ELF-1 (cell line): ENCODE data around the gene BLVRB.
"Not testable (repeated sequence)": the region's sequence is repeated elsewhere in the genome, so short reads cannot be mapped to it uniquely, and the experiment has no call there.

Experiments
- DNase-seq: peaks from one replicate; pipeline ENCODE4 v3.0.0-alpha.2; 2016; ENCODE audit warnings: low read depth, low spot score

The BLVRB gene

DNA sequence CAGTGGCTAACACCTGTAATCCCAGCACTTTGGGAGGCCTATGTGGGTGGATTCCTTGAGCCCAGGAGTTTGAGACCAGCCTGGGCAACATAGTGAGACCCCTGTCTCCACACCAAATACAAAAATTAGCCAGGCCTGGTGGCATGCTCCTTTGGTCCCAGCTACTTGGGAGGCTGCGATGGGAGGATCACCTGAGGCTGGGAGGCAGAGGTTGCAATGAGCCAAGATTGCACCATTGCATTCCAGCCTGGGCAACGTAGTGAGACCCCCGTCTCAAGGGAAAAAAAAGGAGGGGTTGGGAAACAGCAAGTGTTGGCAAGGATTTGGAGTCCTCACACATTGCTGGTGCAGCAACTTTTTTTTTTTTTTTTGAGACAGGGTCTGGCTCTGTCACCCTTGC, 20.5 kb upstream of the BLVRB start:
- no peak for DNase-seq

DNA sequence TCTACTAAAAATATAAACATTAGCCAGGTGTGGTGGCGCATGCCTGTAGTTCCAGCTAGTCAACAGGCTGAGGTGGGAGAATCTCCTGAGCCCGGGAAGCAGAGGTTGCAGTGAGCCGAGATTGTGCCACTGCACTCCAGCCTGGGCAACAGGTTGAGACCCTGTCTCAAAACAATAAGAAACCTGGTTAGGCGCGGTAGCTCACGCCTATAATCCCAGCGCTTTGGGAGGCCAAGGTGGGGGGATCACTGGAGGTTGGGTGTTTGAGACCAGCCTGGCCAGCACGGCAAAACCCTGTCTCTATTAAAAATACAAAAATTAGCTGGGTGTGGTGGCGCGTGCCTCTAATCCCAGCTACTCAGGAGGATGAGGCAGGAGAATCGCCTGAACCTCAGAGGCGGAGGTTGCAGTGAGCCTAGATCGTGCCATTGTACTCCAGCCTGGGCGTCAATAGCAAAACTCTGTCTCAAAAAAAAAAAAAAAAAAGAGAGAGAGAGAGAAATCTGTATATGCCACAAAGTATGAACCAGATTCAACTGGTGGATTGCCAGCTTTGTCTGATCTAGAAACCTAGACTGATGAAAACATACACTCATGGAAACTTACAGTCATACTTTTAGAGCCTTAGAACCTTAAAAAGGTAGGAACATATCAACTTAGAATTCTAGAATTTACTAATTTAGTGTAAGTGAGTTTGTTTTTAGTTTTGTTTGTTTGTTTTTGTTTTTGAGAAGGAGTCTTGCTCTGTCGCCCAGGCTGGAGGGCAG, 10.5 kb upstream of the BLVRB start:
- DNase-seq = not testable (repeated sequence)

- no peak for DNase-seq
These were observed 9.2 kb upstream of the BLVRB start for GRCh38 chr19:40474737-40475136.

- DNase-seq = no peak
These were observed 7.0 kb upstream of the BLVRB start for GRCh38 chr19:40472516-40472915.

DNA sequence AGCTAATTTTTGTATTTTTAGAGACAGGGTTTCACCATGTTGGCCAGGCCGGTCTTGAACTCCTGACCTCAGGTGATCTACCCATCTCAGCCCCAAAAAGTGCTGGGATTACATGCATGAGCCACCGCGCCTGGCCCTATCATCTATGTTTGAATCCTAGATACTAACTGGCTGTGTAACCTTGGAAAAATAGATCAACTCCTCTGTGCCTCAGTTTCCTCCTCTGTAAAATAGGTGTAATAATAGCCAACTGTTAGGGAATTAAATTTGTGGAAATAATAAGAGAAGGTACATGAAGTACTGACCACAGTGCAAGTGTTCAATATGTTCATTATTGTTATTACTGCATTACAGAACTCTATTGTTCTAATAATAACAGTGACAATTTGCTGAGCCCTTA, 5.6 kb upstream of the BLVRB start:
- no peak for DNase-seq

DNA sequence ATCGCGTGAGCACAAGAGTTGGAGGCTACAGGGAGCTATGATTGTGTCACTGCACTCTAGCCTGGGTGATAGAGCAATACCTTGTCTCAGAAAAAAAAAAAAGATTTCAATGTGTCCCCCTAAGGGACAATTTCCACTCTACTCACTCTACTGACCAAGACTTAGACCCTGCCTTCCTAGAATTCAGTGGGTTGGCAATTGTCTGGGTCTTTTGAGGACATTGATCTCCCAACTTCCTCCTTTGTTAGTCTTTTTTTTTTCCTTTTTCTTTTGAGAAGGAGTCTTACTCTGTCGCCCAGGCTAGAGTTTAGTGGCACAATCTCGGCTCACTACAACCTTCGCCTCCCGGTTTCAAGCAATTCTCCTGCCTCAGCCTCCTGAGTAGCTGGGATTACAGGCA, 3.5 kb upstream of the BLVRB start:
- no peak for DNase-seq

GRCh38 chr19:40466985-40467734, 1.6 kb upstream of the BLVRB start, which contains the start of gene SPTBN4:
Gene SPTBN4, plus strand, starts transcription at chr19:40467001. Its CDS starts 5,621 bp downstream, at chr19:40472622.
- DNase-seq = no peak

DNA sequence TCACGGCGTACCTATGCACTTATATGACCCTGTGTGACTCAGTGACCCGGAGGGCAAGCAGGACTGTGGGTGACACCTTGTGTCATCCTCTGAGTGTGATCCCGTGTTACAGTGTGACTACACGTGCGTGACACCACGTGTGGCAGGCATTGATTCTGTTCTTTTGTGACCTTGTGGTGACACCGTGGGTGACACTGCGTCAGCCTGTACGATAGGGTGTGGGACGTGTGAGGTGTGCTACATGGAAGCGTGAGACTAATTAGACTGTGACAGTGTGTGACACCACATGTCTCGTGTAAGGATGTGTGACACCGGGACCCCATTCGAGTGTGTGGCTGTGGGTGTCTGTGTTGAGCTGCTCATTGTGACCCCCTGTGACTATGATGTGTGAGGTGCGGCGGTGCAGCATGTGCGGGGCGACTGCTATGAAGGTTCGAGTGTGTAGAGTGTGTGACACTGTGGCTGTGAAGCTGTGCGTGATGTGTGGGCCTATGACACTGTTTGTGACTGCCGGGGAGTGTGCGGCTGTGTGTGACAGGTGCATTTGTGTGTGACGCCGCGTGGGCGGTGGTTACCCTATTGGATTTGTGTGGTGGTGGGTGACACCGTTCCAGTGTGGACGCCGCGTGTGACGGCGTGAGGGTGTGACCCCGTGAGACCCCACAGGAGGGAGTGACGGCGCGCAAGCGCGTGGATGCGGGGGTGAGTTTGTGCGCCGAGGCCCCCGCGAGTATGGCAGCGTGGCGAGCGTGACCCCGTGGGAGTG, 857 bp upstream of the BLVRB start:
- no peak for DNase-seq

GRCh38 chr19:40465025-40465556, 454 bp downstream of the BLVRB start:
- DNase-seq = peak; percentile 26

- peak; percentile 88 for DNase-seq
These were observed 1.2 kb downstream of the BLVRB start for GRCh38 chr19:40464059-40465024.

DNA sequence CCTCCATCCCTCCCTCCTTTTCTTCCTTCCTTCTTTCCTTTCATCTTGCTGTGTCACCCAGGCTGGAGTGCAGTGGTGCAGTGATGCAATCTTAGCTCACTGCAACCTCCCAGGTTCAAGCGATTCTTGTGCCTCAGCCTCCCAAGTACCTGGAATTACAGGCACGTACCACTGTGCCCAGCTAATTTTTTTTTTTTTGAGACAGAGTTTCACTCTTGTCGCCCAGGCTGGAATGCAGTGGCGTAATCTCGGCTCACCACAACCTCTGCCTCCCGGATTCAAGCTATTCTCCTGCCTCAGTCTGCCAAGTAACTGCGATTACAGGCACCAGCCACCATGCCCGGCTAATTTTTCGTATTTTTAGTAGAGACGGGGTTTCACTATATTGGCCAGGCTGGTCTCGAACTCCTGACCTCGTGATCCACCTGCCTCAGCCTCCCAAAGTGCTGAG, 1.9 kb downstream of the BLVRB start:
- DNase-seq = not testable (repeated sequence)

- no peak for DNase-seq
These were observed 3.8 kb downstream of the BLVRB start for GRCh38 chr19:40461669-40462221.

DNA sequence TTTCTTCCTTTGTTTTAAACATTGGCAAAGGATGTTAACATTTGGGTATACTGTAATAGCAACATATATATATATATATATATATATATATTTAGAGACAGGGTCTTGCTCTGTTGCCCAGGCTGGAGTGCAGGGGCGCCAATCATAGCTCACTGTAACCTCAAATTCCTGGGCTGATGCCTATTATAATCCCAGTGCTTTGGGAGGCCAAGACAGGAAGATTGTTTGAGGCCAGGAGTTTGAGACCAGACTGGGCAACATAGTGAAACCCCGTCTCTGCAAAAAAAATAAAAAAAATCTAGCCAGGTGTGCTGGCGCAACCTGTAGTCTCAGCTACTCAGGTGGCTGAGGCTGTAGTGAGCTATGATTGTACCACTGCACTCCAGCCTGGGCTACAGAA, 5.4 kb downstream of the BLVRB start:
- no peak for DNase-seq

DNA sequence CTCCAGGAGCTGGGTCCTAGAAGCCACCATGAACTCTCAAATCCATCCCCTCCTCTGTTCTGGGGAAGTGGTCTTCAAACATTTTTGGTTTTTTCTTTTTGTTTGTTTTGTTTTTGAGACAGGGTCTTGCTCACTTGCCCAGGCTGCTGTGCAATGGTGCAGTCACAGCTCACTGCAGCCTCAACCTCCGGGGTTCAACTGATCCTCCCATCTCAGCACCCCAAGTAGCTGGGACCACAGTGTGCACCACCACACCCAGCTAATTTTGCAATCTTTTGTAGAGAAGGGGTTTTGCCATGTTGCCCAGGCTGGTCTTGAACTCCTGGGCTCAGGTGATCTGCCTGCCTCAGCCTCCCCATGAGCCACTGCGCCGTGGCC, 7.0 kb downstream of the BLVRB start:
- no peak for DNase-seq

DNA sequence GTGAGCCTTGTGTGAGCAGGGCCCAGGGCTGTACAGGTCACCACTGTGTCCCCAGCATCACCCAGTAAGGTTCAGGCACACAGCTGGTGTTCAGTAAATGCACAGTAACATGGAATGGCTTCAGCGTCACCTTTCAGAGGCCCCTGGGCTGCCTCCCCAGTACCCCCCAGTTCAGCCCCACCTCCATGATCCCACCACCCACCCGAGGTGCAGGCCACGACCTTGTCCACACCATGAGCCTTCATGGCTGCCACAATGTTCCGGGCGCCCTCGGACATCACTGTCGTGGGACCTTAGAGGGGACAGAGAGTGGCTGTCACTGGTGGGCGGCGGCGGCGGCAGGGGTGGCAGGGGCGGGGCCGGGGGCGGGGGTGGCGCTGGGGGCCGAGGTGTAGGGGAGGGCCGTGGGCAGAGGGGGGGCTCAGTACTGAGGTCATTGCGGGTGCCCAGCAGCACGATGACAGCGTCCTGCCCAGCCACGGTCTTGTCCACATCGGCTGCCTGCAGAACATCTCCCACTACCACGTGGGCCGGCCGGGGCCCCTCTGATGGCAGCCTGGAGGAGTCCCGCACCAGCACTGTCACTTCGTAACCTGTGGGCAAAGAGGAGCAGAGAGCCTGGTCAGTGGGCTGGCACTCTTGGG, 7.5 kb downstream of the BLVRB start:
- DNase-seq = no peak

- DNase-seq = no peak
These were observed 8.5 kb downstream of the BLVRB start for GRCh38 chr19:40457048-40457447.

DNA sequence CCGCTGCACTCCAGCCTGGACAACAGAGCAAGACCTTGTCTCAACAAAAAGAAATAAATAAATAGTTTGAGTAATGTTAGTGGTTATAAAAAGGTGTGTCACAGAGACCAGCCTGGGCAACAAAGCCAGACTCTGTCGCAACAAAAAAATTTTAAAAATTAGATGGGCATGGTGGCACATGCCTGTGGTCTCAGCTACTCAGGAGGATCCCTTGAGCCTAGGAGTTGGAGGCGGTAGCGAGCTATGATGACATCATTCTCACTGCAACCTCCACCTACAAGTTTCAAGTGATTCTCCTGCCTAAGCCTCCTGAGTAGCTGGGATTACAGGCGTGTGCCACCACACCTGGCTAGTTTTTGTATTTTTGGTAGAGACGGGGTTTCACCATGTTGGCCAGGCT, 11.6 kb downstream of the BLVRB start:
- DNase-seq = not testable (repeated sequence)

- no peak for DNase-seq
These were observed 12.3 kb downstream of the BLVRB start for GRCh38 chr19:40453151-40453735.

DNA sequence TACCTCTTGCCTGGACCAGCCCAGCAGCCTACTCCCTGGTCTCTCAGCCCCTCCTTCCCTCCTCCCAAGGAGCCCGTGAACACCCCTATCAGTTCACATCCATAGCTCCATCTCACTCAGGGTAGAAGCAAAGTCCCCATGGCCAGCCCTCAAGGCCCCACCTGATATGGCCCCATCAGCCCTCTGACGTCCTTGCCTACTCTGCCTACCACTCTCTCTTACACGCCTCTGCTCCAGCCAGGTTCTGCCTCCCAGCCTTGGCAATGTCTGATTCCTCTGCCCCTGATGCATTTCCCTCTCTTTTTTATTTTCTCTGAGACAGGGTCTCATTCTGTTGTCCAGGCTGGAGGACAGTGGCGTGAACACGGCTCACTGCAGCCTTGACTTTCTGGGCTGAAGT, 13.5 kb downstream of the BLVRB start:
- DNase-seq = no peak

- no peak for DNase-seq
These were observed 14.9 kb downstream of the BLVRB start for GRCh38 chr19:40450664-40451063.
